NCI-H510A treated with DMSO at 0.1 percent for 48 hours (cell line): Measurements from ENCODE around the gene KCNAB2.
A peak's percentile ranks its signal among the peaks of the same experiment; 100 is the strongest.

Source experiments
- DNase-seq: peaks from one replicate; lab custom pipeline; 2025; lab: John Stamatoyannopoulos, UW

The KCNAB2 gene

GRCh38 chr1:6097117-6097595 is 51.5 kb downstream of the KCNAB2 start:
- no peak for DNase-seq

- no peak for DNase-seq
These were observed 52.1 kb downstream of the KCNAB2 start for GRCh38 chr1:6097824-6098223.

GRCh38 chr1:6098303-6099215 is 52.9 kb downstream of the KCNAB2 start:
- DNase-seq = no peak

GRCh38 chr1:6099297-6099696 is 53.6 kb downstream of the KCNAB2 start:
- no peak for DNase-seq

- DNase-seq = no peak
These were observed 54.4 kb downstream of the KCNAB2 start for GRCh38 chr1:6099787-6100765.

GRCh38 chr1:6100861-6101783 is 55.4 kb downstream of the KCNAB2 start:
- DNase-seq = no peak

- no peak for DNase-seq
These were observed 56.3 kb downstream of the KCNAB2 start for GRCh38 chr1:6101826-6102531.

- DNase-seq = no peak
These were observed 56.8 kb downstream of the KCNAB2 start for GRCh38 chr1:6102532-6102845.

- DNase-seq = no peak
These were observed 57.6 kb downstream of the KCNAB2 start for GRCh38 chr1:6103111-6103853.

GRCh38 chr1:6103854-6104530 is 58.3 kb downstream of the KCNAB2 start:
- DNase-seq = no peak

GRCh38 chr1:6104631-6105030 is 58.9 kb downstream of the KCNAB2 start:
- DNase-seq = peak; percentile 56

GRCh38 chr1:6105218-6105679 is 59.6 kb downstream of the KCNAB2 start:
- peak; percentile 26 for DNase-seq

- no peak for DNase-seq
These were observed 60.1 kb downstream of the KCNAB2 start for GRCh38 chr1:6105763-6106162.

GRCh38 chr1:6106321-6106731 is 60.6 kb downstream of the KCNAB2 start:
- DNase-seq = no peak

GRCh38 chr1:6106977-6107376 is 61.3 kb downstream of the KCNAB2 start:
- no peak for DNase-seq

GRCh38 chr1:6107409-6108356 is 62.0 kb downstream of the KCNAB2 start:
- DNase-seq = no peak

- no peak for DNase-seq
These were observed 62.8 kb downstream of the KCNAB2 start for GRCh38 chr1:6108476-6108875.

- DNase-seq = peak; percentile 81
These were observed 63.4 kb downstream of the KCNAB2 start for GRCh38 chr1:6108937-6109614.
